Amniotic stem cell (primary cell): Measurements from ENCODE around the gene KIF3C.
"Not testable (repeated sequence)": the region's sequence is repeated elsewhere in the genome, so short reads cannot be mapped to it uniquely, and the experiment has no call there.

Source experiments
- DNase-seq: peaks from one replicate; lab custom pipeline; 2025; lab: John Stamatoyannopoulos, UW

Gene KIF3C

GRCh38 chr2:25982273-25982967 is at the start of gene KIF3C:
KIF3C (minus strand) TSS chr2:25982497; CDS start chr2:25981917, 580 bp downstream.
- DNase-seq = no peak

- DNase-seq = not testable (repeated sequence)
These were observed 45.8 kb upstream of the KIF3C start for GRCh38 chr2:26028083-26028482.

- no peak for DNase-seq
These were observed 43.2 kb upstream of the KIF3C start for GRCh38 chr2:26025509-26025908.

- DNase-seq = no peak
These were observed 42.0 kb upstream of the KIF3C start for GRCh38 chr2:26024260-26024659.

GRCh38 chr2:26020231-26020640 is 37.9 kb upstream of the KIF3C start:
- DNase-seq = no peak

- DNase-seq = peak; percentile 79
These were observed 36.1 kb upstream of the KIF3C start for GRCh38 chr2:26018184-26019055.

- DNase-seq = no peak
These were observed 35.3 kb upstream of the KIF3C start for GRCh38 chr2:26017464-26018183.

GRCh38 chr2:26016706-26017045 is 34.4 kb upstream of the KIF3C start:
- not testable (repeated sequence) for DNase-seq

GRCh38 chr2:26016012-26016705 is 33.9 kb upstream of the KIF3C start:
- no peak for DNase-seq

- DNase-seq = no peak
These were observed 31.4 kb upstream of the KIF3C start for GRCh38 chr2:26013668-26014067.

GRCh38 chr2:26011990-26012856 is 29.9 kb upstream of the KIF3C start:
- no peak for DNase-seq

- no peak for DNase-seq
These were observed 29.3 kb upstream of the KIF3C start for GRCh38 chr2:26011609-26011989.

- DNase-seq = no peak
These were observed 28.6 kb upstream of the KIF3C start for GRCh38 chr2:26010943-26011342.

GRCh38 chr2:26009567-26009963 is 27.3 kb upstream of the KIF3C start:
- DNase-seq = no peak

- no peak for DNase-seq
These were observed 26.7 kb upstream of the KIF3C start for GRCh38 chr2:26008851-26009566.

GRCh38 chr2:26008095-26008494 is 25.8 kb upstream of the KIF3C start:
- no peak for DNase-seq

- no peak for DNase-seq
These were observed 20.5 kb upstream of the KIF3C start for GRCh38 chr2:26002632-26003310.

GRCh38 chr2:26001743-26002351 is 19.6 kb upstream of the KIF3C start:
- no peak for DNase-seq

- DNase-seq = no peak
These were observed 18.3 kb upstream of the KIF3C start for GRCh38 chr2:26000561-26001082.
